Ovary (tissue), 9 donors: ENCODE data around the gene DGKG. TPM values are rescaled to one million over a fixed set of nuclear protein-coding genes. Genes with fewer than 3 reads are reported as not detected.

Experiments used
- DNase-seq, 5 donors: peaks; one replicate each; pipeline ENCODE4 v3.0.0-alpha.2; 2019 to 2020
- H3K27ac ChIP-seq, 2 donors: fragments of 200-600 bp; one replicate each; pipeline versions ENCODE4 v1.5.1 to v1.8.0; 2019 to 2022
- H3K27me3 ChIP-seq: fragments of 200-600 bp; one replicate; pipeline ENCODE4 v1.8.0; 2022
- H3K36me3 ChIP-seq: fragments of 200-600 bp; sonication (generic); one replicate; pipeline ENCODE4 v1.5.1; 2019
- H3K4me1 ChIP-seq: one replicate; pipeline ENCODE4 v1.8.1; 2013; ENCODE audit warnings: mild to moderate bottlenecking, moderate library complexity; ENCODE audit not compliant: insufficient read depth
- H3K4me3 ChIP-seq: fragments of 200-600 bp; sonication (generic); one replicate; pipeline ENCODE4 v1.5.1; 2017
- H3K9me3 ChIP-seq, 2 donors: fragments of 200-600 bp in 1 of 2; sonication (generic) in 1 of 2; one replicate each; pipeline versions ENCODE4 v1.5.1 to v1.8.1; 2013 to 2019; ENCODE audit warnings: mild to moderate bottlenecking in 1 of 2, moderate library complexity in 1 of 2
- EP300 ChIP-seq: sonication (generic); formaldehyde crosslinking; IDR thresholded peaks from one replicate; pipeline ENCODE4 v1.6.1; 2017; ENCODE audit warnings: antibody characterized with exemption
- POLR2A ChIP-seq: fragments of 450-650 bp; IDR thresholded peaks from one replicate; pipeline ENCODE4 v1.6.1; 2017; ENCODE audit warnings: antibody characterized with exemption, mild to moderate bottlenecking, moderate library complexity
- WGBS, 3 donors: extraction: QIAGEN DNeasy Blood & Tissue Kit in 1 of 3; methylation state at CpG; one replicate each; pipeline versions ENCODE4 v1.1.5 to v1.1.7; 2013 to 2017; 5-methylcytosine and 5-hydroxymethylcytosine counted together
- intact Hi-C, 4 donors: fragments of 100-400 bp; cut with DNase I; formaldehyde crosslinking; loops; one replicate each; pipeline versions ENCODE4 v1.11.0 to v1.15.1; 2022 to 2023
- polyA plus RNA-seq, 2 donors: library from polyadenylated mRNA; stranded (reverse); fragments of 200-250 nt in 1 of 2; fragments of 350-450 nt in 1 of 2; fragmentation: Illumina TruSeq in 1 of 2; extraction: RNeasy Lipid Tissue Mini Kit (QIAGEN cat#74804) in 1 of 2; gene quantifications; one replicate each; pipeline ENCODE4 v1.2.3, GENCODE V29; 2013 to 2014
- total RNA-seq, 7 donors: library from RNA; depleted of rRNA in 2 of 7; stranded (reverse); fragments of >200 nt in 2 of 7; fragmentation: NEBNext Ultra II Directional in 3 of 7; extraction: Animal tissue kit (Norgen Biotek cat#: 25700) in 3 of 7; gene quantifications; one replicate each; pipeline versions ENCODE4 v1.1.0 to v1.2.4, GENCODE V29; 2016 to 2023
- TF ChIP-seq, protein P1 (sequence below), 3 donors: fragments of 450-650 bp in 2 of 3; fragments of 200-600 bp in 1 of 3; IDR thresholded peaks; one replicate each; pipeline versions ENCODE4 v1.5.1 to v1.8.0; 2016 to 2022; ENCODE audit warnings: antibody characterized with exemption in 3 of 3, mild to moderate bottlenecking in 1 of 3
- donor health status: DM: no; HTN: no; CAD: no; lungs with moderate emphysema.
- donor health status: DM: no; HTN: no; CAD: no.
- donor health status: Bipolar disorder and iron deficiency.
- donor health status: DM: yes; HTN: yes; CAD: no.
- donor health status: DM: no; HTN: no; CAD: no.
- donor health status: DM: yes; HTN: yes; CAD: no.

DGKG gene
- total and polyA plus RNA-seq, 9 donors = 1.0 to 7.0 (median 4.1) TPM

DNA sequence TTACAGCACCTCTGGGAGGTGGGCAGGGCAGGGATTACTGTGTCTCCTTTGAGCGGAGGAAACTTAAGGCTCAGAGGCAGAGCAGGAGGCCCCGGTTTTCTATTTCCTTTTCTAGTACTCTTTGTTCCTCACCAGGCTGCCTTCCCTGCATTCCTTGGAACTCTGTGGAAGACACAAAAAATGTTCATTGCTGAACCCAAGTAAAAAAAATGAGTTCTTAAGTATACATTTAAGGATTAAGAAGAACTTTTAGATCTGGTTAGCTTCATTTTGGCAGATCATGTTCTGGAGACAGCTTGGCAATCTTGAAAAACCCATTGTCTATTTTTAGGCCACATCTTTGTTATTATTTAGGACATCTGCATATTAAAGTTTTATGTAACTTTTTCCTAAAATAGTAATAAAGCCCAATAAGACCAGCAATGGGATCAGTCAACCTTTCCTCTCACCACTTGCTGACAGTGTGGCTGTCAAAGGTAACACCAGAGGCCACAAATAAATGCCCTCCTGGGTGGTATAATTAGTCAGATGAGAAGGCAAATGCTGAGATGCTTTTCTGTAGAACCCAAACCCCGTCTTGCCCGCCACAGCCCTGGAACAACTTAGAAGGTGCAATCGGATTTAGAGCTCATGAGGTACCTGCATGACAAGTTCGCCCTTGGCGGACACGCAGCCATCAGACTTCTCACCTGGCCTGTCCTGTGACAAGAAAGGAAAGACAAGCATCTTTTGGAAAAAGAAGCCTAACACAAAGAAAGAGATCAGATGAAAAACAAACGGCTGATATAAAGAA, 97.2 kb downstream of the DGKG start:
- no peaks in the 10 kb centered on the region for H3K4me1 ChIP-seq
- H3K4me3 ChIP-seq = no peak overlapping the region
- intact Hi-C loops = loop anchor here in 2 of 4 donors (5.0 kb wide), 1 partner anchor 272 kb away; no protein-coding TSS in a partner anchor
- no peaks in the 10 kb centered on the region for H3K36me3 ChIP-seq
- no peak overlapping the region for H3K27ac ChIP-seq
- TF ChIP-seq, protein P1, sequence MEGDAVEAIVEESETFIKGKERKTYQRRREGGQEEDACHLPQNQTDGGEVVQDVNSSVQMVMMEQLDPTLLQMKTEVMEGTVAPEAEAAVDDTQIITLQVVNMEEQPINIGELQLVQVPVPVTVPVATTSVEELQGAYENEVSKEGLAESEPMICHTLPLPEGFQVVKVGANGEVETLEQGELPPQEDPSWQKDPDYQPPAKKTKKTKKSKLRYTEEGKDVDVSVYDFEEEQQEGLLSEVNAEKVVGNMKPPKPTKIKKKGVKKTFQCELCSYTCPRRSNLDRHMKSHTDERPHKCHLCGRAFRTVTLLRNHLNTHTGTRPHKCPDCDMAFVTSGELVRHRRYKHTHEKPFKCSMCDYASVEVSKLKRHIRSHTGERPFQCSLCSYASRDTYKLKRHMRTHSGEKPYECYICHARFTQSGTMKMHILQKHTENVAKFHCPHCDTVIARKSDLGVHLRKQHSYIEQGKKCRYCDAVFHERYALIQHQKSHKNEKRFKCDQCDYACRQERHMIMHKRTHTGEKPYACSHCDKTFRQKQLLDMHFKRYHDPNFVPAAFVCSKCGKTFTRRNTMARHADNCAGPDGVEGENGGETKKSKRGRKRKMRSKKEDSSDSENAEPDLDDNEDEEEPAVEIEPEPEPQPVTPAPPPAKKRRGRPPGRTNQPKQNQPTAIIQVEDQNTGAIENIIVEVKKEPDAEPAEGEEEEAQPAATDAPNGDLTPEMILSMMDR (IDR thresholded peaks at IDR 0.05) = no peak
- TF ChIP-seq POLR2A = no peak
- no peak for TF ChIP-seq EP300
- WGBS, 3 donors = 78 to 85% (median 79%) methylated on average over 9 of the region's 9 CpGs
- no peaks in the 10 kb centered on the region for H3K9me3 ChIP-seq
- no peaks in the 10 kb centered on the region for H3K27me3 ChIP-seq
- DNase-seq = no peak

DNA sequence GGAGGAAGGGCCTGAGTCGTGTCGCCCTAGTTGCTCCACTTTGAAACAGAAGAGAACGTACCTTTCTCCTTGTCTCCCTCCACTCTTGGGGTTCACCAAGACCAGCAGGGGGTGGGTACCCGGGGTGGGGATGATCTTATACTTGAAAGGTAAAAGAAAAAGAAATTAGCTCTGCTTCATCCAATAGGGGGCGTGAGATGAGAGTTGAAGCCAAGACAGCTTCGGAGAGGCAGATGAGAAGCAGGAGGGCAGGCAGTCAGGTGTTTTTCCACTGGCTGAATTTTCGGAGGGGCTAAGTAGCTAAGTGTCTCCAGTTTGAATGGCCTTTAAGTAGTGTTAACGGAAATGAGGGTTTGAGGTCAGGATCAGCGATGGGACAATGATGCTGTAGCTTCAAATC, 100.4 kb downstream of the DGKG start:
- TF ChIP-seq POLR2A = no peak
- TF ChIP-seq, protein P1 (IDR thresholded peaks at IDR 0.05) = no peak
- no peak for TF ChIP-seq EP300
- intact Hi-C loops = loop anchor here in 2 of 4 donors (5.0 kb wide), 1 partner anchor 276 kb away; no protein-coding TSS in a partner anchor
- H3K4me1 ChIP-seq = no peaks in the 10 kb centered on the region
- no peaks in the 10 kb centered on the region for H3K36me3 ChIP-seq
- DNase-seq = no peak
- H3K27me3 ChIP-seq = no peaks in the 10 kb centered on the region
- H3K4me3 ChIP-seq = no peak overlapping the region
- no peak overlapping the region for H3K27ac ChIP-seq
- H3K9me3 ChIP-seq = no peaks in the 10 kb centered on the region
- WGBS, 3 donors = 44 to 53% (median 53%) methylated on average over 9 of the region's 9 CpGs

DNA sequence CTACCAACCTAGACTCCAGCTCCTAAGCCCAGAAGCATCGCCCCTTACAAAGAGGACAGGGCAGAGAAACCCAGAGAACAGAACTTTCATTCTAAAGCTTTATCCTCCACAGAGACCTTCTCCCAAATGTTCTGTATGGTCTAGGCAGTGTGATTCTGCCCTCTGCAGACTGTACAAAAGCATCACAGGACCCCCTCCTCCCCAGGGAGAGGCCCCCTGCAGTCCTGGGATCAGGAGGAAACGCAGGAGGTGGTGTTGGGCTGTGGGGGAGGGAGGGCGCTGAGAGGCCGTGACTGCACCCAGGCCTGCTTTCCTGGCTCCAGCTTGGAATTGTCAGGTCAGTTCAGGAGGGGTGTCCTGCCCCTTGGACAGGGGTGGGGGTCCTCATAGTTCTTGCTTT, 101.3 kb downstream of the DGKG start:
- no peak for DNase-seq
- Histone ChIP-seq H3K27ac (no peak overlapping the region), H3K9me3 (no peaks in the 10 kb centered on the region), H3K4me3 (no peak overlapping the region), H3K36me3 (no peaks in the 10 kb centered on the region), H3K27me3 (no peaks in the 10 kb centered on the region), H3K4me1 (no peaks in the 10 kb centered on the region)
- intact Hi-C loops = loop anchor here in 2 of 4 donors (5.0 kb wide), 1 partner anchor 277 kb away; no protein-coding TSS in a partner anchor
- TF ChIP-seq, protein P1 (IDR thresholded peaks at IDR 0.05) = no peak
- TF ChIP-seq EP300 = no peak
- no peak for TF ChIP-seq POLR2A
- 59 to 61% (median 61%) methylated on average over 4 of the region's 4 CpGs for WGBS, 3 donors

DNA sequence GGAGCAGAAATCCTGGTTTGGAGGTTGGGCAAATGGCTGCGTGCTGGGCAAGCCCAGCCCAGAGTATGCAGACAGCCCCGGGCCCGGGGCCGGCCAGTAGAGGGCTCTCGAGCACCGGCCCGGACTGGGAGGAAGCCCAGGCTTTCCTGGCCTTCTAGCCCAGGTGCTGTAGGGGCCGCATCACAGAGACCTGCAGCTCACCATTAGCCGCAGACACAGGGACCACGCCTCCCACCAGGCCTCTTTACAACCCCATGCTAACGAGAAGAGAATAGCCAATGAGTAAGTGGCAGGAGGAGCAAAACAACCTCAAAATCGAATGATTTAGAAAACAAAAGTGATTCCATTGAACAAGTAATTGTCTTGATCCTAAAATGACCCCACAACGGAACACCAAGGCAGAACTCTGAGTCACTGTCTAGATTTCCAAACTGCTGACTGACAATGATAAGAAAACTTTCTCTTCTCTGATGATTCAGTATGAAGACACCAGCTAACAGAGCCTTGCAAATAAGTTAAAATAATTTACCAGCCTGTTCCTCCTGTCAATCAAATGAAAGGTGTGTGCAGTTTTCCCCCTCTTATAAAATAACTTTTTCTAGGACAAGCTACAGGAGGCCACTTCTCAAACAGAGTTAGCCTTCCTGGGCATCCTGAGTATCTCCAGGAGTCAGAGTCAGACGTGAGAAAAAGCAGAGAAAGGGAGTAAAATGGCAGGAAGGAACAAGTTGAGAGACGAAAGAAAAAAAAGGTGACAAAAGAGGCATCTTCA, 102.2 kb downstream of the DGKG start:
- Histone ChIP-seq H3K4me1 (no peaks in the 10 kb centered on the region), H3K27ac (no peak overlapping the region), H3K9me3 (no peaks in the 10 kb centered on the region), H3K36me3 (no peaks in the 10 kb centered on the region), H3K27me3 (no peaks in the 10 kb centered on the region), H3K4me3 (no peak overlapping the region)
- 17 to 24% (median 22%) methylated on average over 15 of the region's 15 CpGs for WGBS, 3 donors
- TF ChIP-seq EP300 = no peak
- TF ChIP-seq, protein P1 (IDR thresholded peaks at IDR 0.05) = peak in 2 of 3 donors; percentile 22 to 54
- peak; percentile 39 to 73 (median 51) for DNase-seq
- intact Hi-C loops = loop anchor here (5.0 to 10.0 kb wide), 3 partner anchors 275 to 285 kb away; partner anchors contain the start of gene CRYGS (in 1 of the 4)
